Lower leg skin (tissue), 3 donors: Measurements from ENCODE around the gene CCDC82.
"Not testable (repeated sequence)": the region's sequence is repeated elsewhere in the genome, so short reads cannot be mapped to it uniquely, and the experiment has no call there.

Experiments used
- POLR2A ChIP-seq, 2 donors: fragments of 450-650 bp; IDR thresholded peaks; one replicate each; pipeline ENCODE4 v1.6.1; 2016 to 2017; ENCODE audit warnings: antibody characterized with exemption in 2 of 2, mild to moderate bottlenecking in 1 of 2, moderate library complexity in 1 of 2
- TF ChIP-seq, protein P1 (sequence below), 3 donors: fragments of 450-650 bp; IDR thresholded peaks; one replicate each; pipeline ENCODE4 v1.5.1; 2016; ENCODE audit warnings: antibody characterized with exemption in 3 of 3, mild to moderate bottlenecking in 3 of 3, moderate library complexity in 2 of 3

DNA sequence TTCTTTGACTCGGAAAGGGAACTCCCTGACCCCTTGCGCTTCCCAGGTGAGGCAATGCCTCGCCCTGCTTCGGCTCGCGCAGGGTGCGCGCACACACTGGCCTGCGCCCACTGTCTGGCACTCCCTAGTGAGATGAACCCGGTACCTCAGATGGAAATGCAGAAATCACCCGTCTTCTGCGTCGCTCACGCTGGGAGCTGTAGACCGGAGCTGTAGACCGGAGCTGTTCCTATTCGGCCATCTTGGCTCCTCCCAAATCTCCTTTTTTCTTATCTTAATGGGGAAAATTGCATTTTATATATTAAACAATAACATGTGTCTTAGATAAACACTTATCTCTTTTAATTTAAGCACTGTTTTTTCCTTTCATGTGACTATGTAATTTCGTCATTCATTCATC lies 21.7 kb upstream of the CCDC82 start:
- TF ChIP-seq, protein P1, sequence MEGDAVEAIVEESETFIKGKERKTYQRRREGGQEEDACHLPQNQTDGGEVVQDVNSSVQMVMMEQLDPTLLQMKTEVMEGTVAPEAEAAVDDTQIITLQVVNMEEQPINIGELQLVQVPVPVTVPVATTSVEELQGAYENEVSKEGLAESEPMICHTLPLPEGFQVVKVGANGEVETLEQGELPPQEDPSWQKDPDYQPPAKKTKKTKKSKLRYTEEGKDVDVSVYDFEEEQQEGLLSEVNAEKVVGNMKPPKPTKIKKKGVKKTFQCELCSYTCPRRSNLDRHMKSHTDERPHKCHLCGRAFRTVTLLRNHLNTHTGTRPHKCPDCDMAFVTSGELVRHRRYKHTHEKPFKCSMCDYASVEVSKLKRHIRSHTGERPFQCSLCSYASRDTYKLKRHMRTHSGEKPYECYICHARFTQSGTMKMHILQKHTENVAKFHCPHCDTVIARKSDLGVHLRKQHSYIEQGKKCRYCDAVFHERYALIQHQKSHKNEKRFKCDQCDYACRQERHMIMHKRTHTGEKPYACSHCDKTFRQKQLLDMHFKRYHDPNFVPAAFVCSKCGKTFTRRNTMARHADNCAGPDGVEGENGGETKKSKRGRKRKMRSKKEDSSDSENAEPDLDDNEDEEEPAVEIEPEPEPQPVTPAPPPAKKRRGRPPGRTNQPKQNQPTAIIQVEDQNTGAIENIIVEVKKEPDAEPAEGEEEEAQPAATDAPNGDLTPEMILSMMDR (IDR thresholded peaks at IDR 0.05), result not testable (repeated sequence)
- TF ChIP-seq POLR2A (IDR thresholded peaks at IDR 0.05), result not testable (repeated sequence)
